ENCODE measurements around the gene SFT2D2.
A peak's percentile ranks its signal among the peaks of the same experiment; 100 is the strongest.

Gene SFT2D2

DNA sequence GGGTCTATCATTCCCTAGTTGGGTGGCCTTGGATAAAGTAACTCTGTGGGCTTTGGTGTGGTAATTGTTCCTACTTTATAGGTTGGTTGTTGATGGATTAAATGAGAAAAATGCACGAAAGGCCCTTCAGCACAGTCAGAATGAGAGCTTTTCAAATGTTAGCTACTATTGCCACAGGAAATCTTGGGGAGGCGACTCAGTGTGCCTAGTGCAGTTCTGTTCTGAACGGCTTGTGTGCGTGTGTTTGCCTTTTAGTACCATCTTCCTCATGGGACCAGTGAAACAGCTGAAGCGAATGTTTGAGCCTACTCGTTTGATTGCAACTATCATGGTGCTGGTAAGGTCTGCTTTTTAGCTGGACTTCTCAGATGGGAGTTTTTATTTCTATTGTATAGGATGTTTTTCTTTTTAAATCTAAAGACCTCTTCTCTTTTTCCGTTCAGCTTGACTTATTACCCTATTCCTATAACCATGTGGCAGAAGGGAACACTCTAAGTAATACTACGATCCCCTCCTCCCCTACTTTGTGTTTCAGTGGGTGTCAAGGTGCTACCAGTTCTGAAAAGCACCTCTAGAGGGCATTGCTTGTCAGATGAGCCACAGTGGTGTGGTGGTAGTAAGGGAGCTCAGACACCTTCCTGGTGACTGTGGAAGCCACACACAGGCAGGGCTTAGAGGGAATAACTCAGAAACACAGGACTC, 9.2 kb downstream of the SFT2D2 start:
- TF ChIP-seq, protein P1, sequence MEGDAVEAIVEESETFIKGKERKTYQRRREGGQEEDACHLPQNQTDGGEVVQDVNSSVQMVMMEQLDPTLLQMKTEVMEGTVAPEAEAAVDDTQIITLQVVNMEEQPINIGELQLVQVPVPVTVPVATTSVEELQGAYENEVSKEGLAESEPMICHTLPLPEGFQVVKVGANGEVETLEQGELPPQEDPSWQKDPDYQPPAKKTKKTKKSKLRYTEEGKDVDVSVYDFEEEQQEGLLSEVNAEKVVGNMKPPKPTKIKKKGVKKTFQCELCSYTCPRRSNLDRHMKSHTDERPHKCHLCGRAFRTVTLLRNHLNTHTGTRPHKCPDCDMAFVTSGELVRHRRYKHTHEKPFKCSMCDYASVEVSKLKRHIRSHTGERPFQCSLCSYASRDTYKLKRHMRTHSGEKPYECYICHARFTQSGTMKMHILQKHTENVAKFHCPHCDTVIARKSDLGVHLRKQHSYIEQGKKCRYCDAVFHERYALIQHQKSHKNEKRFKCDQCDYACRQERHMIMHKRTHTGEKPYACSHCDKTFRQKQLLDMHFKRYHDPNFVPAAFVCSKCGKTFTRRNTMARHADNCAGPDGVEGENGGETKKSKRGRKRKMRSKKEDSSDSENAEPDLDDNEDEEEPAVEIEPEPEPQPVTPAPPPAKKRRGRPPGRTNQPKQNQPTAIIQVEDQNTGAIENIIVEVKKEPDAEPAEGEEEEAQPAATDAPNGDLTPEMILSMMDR (IDR thresholded peaks at IDR 0.05; ENCODE audit: insufficient read depth, low read depth, low read length, missing control alignments), result peak; percentile 82
- DNase-seq (ENCODE audit: low read depth), result peak; percentile 74
- H3K4me3 ChIP-seq (ENCODE audit: low read length), result no peak overlapping the region

DNA sequence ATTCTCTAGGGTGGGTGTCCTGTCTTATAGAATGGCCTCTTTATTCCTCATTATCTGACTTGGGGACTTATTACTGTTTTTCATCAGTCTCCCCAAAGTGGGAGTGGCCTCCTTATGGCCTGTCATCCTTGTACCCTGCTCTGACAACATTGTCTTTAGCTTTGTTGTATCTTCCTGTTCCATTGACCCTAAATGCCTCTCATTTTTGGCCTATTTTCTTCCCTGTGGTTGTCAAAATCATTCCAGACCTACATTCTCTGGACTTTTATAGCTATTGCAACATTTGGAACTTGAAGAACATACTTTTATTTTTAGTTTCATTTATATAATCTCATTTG, 9.7 kb downstream of the SFT2D2 start:
- TF ChIP-seq, protein P1 (IDR thresholded peaks at IDR 0.05; ENCODE audit: insufficient read depth, low read depth, low read length, missing control alignments), result no peak
- H3K4me3 ChIP-seq (ENCODE audit: low read length), result no peak overlapping the region
- no peak for DNase-seq (ENCODE audit: low read depth)

DNA sequence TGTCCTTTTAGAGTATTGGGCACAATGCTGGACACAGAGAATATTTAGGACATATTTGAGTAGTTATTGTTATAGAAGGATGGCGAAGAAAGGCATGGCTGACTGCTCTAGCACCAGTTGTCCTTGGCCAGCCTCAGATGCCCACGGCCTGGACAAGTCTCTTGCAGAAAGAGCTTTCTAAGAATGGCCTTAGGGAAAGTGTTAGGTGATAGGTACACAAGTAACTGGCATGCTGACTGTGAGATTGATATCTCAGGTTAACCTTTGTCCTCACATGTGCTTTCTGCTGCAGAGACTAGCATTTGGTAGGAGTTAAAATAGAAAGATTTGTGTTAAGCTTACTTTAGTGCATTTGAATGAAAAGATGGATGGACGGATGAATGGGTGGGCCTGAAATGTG, 10.1 kb downstream of the SFT2D2 start:
- TF ChIP-seq, protein P1 (IDR thresholded peaks at IDR 0.05; ENCODE audit: insufficient read depth, low read depth, low read length, missing control alignments), result no peak
- no peak for DNase-seq (ENCODE audit: low read depth)
- H3K4me3 ChIP-seq (ENCODE audit: low read length), result no peak overlapping the region

DNA sequence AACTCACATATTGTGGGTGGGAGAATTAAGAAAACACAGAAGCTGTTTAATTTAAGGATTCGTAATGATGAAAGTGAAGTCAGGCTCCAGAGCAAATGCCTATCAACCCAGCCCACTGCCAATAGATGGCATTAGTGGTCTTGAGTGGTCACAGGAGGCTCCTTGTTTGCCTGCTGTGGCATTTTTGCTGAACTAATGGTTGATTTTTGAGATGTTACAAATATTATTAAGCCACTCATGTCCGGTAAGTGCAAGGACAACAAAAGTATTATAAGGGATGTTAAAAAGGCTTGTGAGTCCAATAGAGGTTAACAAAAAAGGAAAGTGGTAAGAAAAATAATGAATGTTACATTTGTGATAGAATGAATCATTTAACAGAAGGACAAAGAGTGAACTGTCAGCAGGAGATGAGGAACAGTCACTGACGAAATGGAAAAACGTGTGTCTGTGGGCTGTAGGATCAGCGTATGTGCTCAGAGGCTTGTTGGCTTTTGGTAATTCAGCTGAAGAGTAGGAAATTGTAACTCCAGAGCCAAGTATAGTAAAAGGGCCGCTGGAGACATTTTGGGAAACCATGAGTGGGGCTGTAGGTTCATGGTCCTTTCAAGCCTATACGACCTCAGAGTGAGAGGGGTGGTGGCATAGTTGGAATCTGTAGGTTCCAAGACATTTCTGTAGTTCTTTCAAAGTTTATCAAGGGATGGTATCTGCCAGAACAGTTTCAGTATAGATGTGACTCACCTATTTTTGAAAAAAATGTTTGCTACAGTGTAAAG, 11.2 kb downstream of the SFT2D2 start:
- no peak for DNase-seq (ENCODE audit: low read depth)
- TF ChIP-seq, protein P1 (IDR thresholded peaks at IDR 0.05; ENCODE audit: insufficient read depth, low read depth, low read length, missing control alignments), result no peak
- no peak overlapping the region for H3K4me3 ChIP-seq (ENCODE audit: low read length)

DNA sequence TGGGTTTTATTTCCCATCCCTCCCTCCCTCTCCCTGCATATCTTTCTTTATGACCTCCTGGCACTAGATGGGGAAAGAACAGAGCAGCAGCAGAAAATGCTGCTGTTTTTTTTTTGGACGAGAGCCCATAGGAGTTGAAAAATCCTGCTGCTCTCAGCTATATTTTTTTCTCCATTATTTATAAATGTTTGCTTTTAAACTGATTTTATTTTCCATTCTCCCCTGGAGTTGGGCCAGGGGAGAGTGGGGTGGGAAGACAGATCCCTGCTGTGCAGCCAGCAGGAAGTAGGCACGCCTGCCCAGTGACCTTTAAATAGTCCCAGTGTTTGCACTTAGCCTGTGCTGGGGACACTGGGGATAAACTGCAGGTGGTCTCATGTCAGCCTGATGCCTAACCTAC, 17.4 kb downstream of the SFT2D2 start:
- TF ChIP-seq, protein P1 (IDR thresholded peaks at IDR 0.05; ENCODE audit: insufficient read depth, low read depth, low read length, missing control alignments), result no peak
- H3K4me3 ChIP-seq (ENCODE audit: low read length), result no peak overlapping the region
- DNase-seq (ENCODE audit: low read depth), result no peak

DNA sequence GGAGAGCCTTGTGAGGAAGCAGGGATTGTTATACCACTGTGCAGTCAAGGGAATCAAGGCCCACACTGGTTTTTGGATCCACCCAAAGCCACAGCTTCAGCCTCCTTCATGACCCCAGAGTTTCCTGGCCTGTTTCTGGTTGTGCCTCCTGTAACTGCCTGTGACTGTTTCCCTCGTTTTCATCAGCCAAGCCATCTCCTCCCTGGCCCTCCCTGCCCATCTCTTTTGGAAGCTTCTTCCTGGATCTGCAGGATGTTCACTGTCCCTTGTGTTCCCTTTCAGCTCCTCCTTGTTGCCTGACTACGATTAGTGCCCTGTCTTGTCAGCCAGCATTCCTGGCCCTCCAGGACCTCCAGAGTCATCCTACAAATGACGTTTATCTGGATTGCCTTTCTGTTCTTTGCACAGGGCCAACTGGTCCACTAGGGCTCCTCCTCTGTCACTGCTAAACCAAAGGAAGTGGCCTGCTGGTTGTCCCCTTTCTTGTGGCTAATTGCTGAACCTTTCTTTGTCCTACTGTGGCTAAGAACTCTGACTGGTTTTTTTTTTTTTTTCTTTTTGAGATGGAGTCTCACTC, 17.9 kb downstream of the SFT2D2 start:
- TF ChIP-seq, protein P1 (IDR thresholded peaks at IDR 0.05; ENCODE audit: insufficient read depth, low read depth, low read length, missing control alignments), result no peak
- H3K4me3 ChIP-seq (ENCODE audit: low read length), result no peak overlapping the region
- no peak for DNase-seq (ENCODE audit: low read depth)
